ENCODE data around the gene TRIM46. TPM values are rescaled to one million over a fixed set of nuclear protein-coding genes. Genes with fewer than 3 reads are reported as not detected.
"Not testable (repeated sequence)": the region's sequence is repeated elsewhere in the genome, so short reads cannot be mapped to it uniquely, and the experiment has no call there.

The TRIM46 gene
- total RNA-seq, 1 donor from 2014 or later: 20.1 TPM

GRCh38 chr1:155199792-155200191, 26.1 kb downstream of the TRIM46 start:
- intact Hi-C loops (cut with micrococcal nuclease): no loop called here

- intact Hi-C loops (cut with micrococcal nuclease): no loop called here
Measured at GRCh38 chr1:155200920-155201319, 27.3 kb downstream of the TRIM46 start.

GRCh38 chr1:155202198-155202597, 28.5 kb downstream of the TRIM46 start:
- intact Hi-C loops (cut with micrococcal nuclease): no loop called here

GRCh38 chr1:155202731-155203515, 29.3 kb downstream of the TRIM46 start:
- intact Hi-C loops (cut with micrococcal nuclease): no loop called here

GRCh38 chr1:155205035-155205434, 31.4 kb downstream of the TRIM46 start:
- intact Hi-C loops (cut with micrococcal nuclease): no loop called here

- intact Hi-C loops (cut with micrococcal nuclease): loop anchor here (1.0 kb wide), 3 partner anchors 12 to 117 kb away; a partner anchor contains a TSS
Measured at GRCh38 chr1:155205969-155206593, 32.4 kb downstream of the TRIM46 start.

GRCh38 chr1:155206891-155207805, 33.5 kb downstream of the TRIM46 start:
- intact Hi-C loops (cut with micrococcal nuclease): loop anchor here (1.0 kb wide), 4 partner anchors 13 to 116 kb away; a partner anchor contains a TSS

- intact Hi-C loops (cut with micrococcal nuclease): loop anchor here (1.0 kb wide), 2 partner anchors 32 to 54 kb away; partner anchors contain the start of gene SCAMP3
Measured at GRCh38 chr1:155207806-155208540, 34.3 kb downstream of the TRIM46 start, which contains the start of gene THBS3. TSS of gene THBS3 (minus strand) at chr1:155207897. CDS start at chr1:155207876, 21 bp downstream.

- intact Hi-C loops (cut with micrococcal nuclease): loop anchor here (1.0 kb wide), 3 partner anchors 19 to 54 kb away; partner anchors contain the start of gene SCAMP3
Measured at GRCh38 chr1:155208541-155209311, 35.1 kb downstream of the TRIM46 start, which contains the start of gene MTX1. TSS of gene MTX1 (plus strand) at chr1:155208695. CDS start at chr1:155208805, 110 bp downstream.

GRCh38 chr1:155209312-155209721, 35.7 kb downstream of the TRIM46 start:
- intact Hi-C loops (cut with micrococcal nuclease): loop anchor here (1.0 kb wide), 2 partner anchors 18 to 35 kb away; no protein-coding TSS in a partner anchor

- intact Hi-C loops (cut with micrococcal nuclease): no loop called here
Measured at GRCh38 chr1:155210314-155211104, 36.9 kb downstream of the TRIM46 start.

- intact Hi-C loops (cut with micrococcal nuclease): not testable (repeated sequence)
Measured at GRCh38 chr1:155211381-155212050, 37.9 kb downstream of the TRIM46 start.

- intact Hi-C loops (cut with micrococcal nuclease): not testable (repeated sequence)
Measured at GRCh38 chr1:155212051-155212440, 38.4 kb downstream of the TRIM46 start.

- intact Hi-C loops (cut with micrococcal nuclease): not testable (repeated sequence)
Measured at GRCh38 chr1:155214702-155215101, 41.1 kb downstream of the TRIM46 start.

- intact Hi-C loops (cut with micrococcal nuclease): loop anchor here (1.0 kb wide), 2 partner anchors 8 to 22 kb away; a partner anchor contains a TSS
Measured at GRCh38 chr1:155218854-155219591, 45.4 kb downstream of the TRIM46 start.

GRCh38 chr1:155219592-155220031, 46.0 kb downstream of the TRIM46 start:
- intact Hi-C loops (cut with micrococcal nuclease): loop anchor here (1.0 kb wide), 2 partner anchors 8 to 22 kb away; a partner anchor contains a TSS
